Measurements from ENCODE around the gene TUBG2. TPM values are rescaled to one million over a fixed set of nuclear protein-coding genes. Genes with fewer than 3 reads are reported as not detected.

Gene TUBG2
- total and polyA plus RNA-seq, 10 of the 15 experiments (the other 5 are each of a cell fraction or from before 2014, with no cell fraction given), result 1.2 to 12.5 (median 8.9) TPM

GRCh38 chr17:42704837-42705494 is 45.9 kb downstream of the TUBG2 start (continued):
- TF ChIP-seq, protein P1, sequence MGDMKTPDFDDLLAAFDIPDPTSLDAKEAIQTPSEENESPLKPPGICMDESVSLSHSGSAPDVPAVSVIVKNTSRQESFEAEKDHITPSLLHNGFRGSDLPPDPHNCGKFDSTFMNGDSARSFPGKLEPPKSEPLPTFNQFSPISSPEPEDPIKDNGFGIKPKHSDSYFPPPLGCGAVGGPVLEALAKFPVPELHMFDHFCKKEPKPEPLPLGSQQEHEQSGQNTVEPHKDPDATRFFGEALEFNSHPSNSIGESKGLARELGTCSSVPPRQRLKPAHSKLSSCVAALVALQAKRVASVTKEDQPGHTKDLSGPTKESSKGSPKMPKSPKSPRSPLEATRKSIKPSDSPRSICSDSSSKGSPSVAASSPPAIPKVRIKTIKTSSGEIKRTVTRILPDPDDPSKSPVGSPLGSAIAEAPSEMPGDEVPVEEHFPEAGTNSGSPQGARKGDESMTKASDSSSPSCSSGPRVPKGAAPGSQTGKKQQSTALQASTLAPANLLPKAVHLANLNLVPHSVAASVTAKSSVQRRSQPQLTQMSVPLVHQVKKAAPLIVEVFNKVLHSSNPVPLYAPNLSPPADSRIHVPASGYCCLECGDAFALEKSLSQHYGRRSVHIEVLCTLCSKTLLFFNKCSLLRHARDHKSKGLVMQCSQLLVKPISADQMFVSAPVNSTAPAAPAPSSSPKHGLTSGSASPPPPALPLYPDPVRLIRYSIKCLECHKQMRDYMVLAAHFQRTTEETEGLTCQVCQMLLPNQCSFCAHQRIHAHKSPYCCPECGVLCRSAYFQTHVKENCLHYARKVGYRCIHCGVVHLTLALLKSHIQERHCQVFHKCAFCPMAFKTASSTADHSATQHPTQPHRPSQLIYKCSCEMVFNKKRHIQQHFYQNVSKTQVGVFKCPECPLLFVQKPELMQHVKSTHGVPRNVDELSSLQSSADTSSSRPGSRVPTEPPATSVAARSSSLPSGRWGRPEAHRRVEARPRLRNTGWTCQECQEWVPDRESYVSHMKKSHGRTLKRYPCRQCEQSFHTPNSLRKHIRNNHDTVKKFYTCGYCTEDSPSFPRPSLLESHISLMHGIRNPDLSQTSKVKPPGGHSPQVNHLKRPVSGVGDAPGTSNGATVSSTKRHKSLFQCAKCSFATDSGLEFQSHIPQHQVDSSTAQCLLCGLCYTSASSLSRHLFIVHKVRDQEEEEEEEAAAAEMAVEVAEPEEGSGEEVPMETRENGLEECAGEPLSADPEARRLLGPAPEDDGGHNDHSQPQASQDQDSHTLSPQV (IDR thresholded peaks at IDR 0.05), result peak; percentile 25; the same call in 1 of the 2 replicates
- TF ChIP-seq EP300 (IDR thresholded peaks at IDR 0.05; ENCODE audit: borderline replicate concordance in 1 of 2, control insufficient read depth in 1 of 2, low read depth in 2 of 2, low read length in 2 of 2) (peak; percentile 68 to 95), CEBPB (IDR thresholded peaks at IDR 0.05; ENCODE audit: borderline replicate concordance in 1 of 2, low read depth in 2 of 2, low read length in 2 of 2) (peak in 1 of 2 experiments; percentile 96; a peak in 2 of 4 replicates)

GRCh38 chr17:42706732-42707131 is 47.6 kb downstream of the TUBG2 start:
- DNase-seq (ENCODE audit: low read depth, low spot score) (peak; percentile 65), ATAC-seq (peak; percentile 30), FAIRE-seq (no peak)
- H3K4me3 ChIP-seq, result no peak overlapping the region
- H2AFZ ChIP-seq (ENCODE audit: control insufficient read depth, low read depth, low read length), result no peak overlapping the region
- BruUV-seq (replicated peaks), result no TSS peak
- in situ Hi-C loops (cut with MboI) (no loop called here), intact Hi-C loops (cut with micrococcal nuclease; ENCODE audit: unreplicated experiment) (no loop called here)
- ChIA-PET CTCF (interaction anchor here (0.6 to 3.8 kb wide), 7 partner anchors 23 to 292 kb away, joined by 3 to 12 read pairs (median 5); partner anchors contain the start of genes CNTNAP1, PLEKHH3 and RPL27), RAD21 (ENCODE audit: unreplicated experiment) (interaction anchor here (0.6 to 1.4 kb wide), 2 partner anchors 44 to 128 kb away, joined by 4 to 5 read pairs; no protein-coding TSS in a partner anchor), SMC1A (ENCODE audit: uncharacterized antibody, unreplicated experiment) (interaction anchor here (1.0 to 4.3 kb wide), 4 partner anchors 13 to 128 kb away, joined by 5 to 28 read pairs (median 8); partner anchors contain the start of genes CCR10 and PLEKHH3), POLR2A (interaction anchor here (0.7 to 2.6 kb wide), 5 partner anchors 24 to 129 kb away, joined by 3 to 5 read pairs (median 4); partner anchors contain the start of genes CNTNAP1 and PSMC3IP)
- WGBS (ENCODE audit: insufficient coverage, insufficient replicate concordance, low lambda C conversion rate, missing lambda C conversion rate), result 82% methylated on average over 5 of the region's 5 CpGs
- no peaks in the 10 kb centered on the region for H4K20me1 ChIP-seq (ENCODE audit: control insufficient read depth, insufficient read depth)
- TF ChIP-seq RUNX3 (IDR thresholded peaks at IDR 0.05; ENCODE audit: low read length), result peak; percentile 50
- TF ChIP-seq NR2F1 (conservative IDR thresholded peaks at IDR 0.05), result no peak
- no peak for TF ChIP-seq SPI1 (IDR thresholded peaks at IDR 0.05; ENCODE audit: borderline replicate concordance, insufficient read depth, low read depth, low read length)
- TF ChIP-seq PAX5 (IDR thresholded peaks at IDR 0.05; ENCODE audit: borderline replicate concordance, low read depth, low read length), result no peak; the same call in 1 of the 2 replicates
- no peak for TF ChIP-seq SMAD1 (IDR thresholded peaks at IDR 0.05; ENCODE audit: low read depth, partially characterized antibody)
- TF ChIP-seq, protein P2, sequence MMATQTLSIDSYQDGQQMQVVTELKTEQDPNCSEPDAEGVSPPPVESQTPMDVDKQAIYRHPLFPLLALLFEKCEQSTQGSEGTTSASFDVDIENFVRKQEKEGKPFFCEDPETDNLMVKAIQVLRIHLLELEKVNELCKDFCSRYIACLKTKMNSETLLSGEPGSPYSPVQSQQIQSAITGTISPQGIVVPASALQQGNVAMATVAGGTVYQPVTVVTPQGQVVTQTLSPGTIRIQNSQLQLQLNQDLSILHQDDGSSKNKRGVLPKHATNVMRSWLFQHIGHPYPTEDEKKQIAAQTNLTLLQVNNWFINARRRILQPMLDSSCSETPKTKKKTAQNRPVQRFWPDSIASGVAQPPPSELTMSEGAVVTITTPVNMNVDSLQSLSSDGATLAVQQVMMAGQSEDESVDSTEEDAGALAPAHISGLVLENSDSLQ (IDR thresholded peaks at IDR 0.05), result no peak
- H3K27me3 ChIP-seq (replicated peaks in 1 of 2; ENCODE audit: control insufficient read depth in 2 of 2, insufficient read depth in 2 of 2, low read length in 1 of 2), result no peaks in the 10 kb centered on the region
- H3K9me3 ChIP-seq (replicated peaks; ENCODE audit: control insufficient read depth, insufficient read depth, low read length), result no peaks in the 10 kb centered on the region
- peak overlapping the region; percentile 6 for H3K27ac ChIP-seq (ENCODE audit: control insufficient read depth, insufficient read depth)
- H3K79me2 ChIP-seq (ENCODE audit: control insufficient read depth, insufficient read depth, low read length), result no peaks in the 10 kb centered on the region; the same call in 1 of the 2 replicates
- no peak overlapping the region for H3K9ac ChIP-seq (ENCODE audit: control insufficient read depth, insufficient read depth, low read length)
- peaks cover 9 to 24% of the 10 kb centered on the region in 2 experiments for H3K36me3 ChIP-seq (ENCODE audit: control insufficient read depth in 2 of 2, insufficient read depth in 2 of 2, low read length in 1 of 2)
- no peak overlapping the region for H3K4me2 ChIP-seq (ENCODE audit: control insufficient read depth, insufficient read depth)
- peaks cover 50% of the 10 kb centered on the region for H3K4me1 ChIP-seq (ENCODE audit: control insufficient read depth, insufficient read depth, low read length)
